GM04504 (cell line): ENCODE measurements around the gene TMEM129.

Experiments used
- DNase-seq: peaks from one replicate; pipeline ENCODE4 v3.0.0-alpha.2; 2012; ENCODE audit warnings: low read depth

TMEM129 gene

GRCh38 chr4:1757836-1758235 is 36.7 kb upstream of the TMEM129 start:
- no peak for DNase-seq

GRCh38 chr4:1756893-1757779 is 36.0 kb upstream of the TMEM129 start:
- DNase-seq, result no peak

- no peak for DNase-seq
Observed at GRCh38 chr4:1756079-1756478, 35.0 kb upstream of the TMEM129 start.

- no peak for DNase-seq
Observed at GRCh38 chr4:1755297-1755696, 34.2 kb upstream of the TMEM129 start.

- no peak for DNase-seq
Observed at GRCh38 chr4:1754336-1754735, 33.2 kb upstream of the TMEM129 start.

- no peak for DNase-seq
Observed at GRCh38 chr4:1753697-1754311, 32.7 kb upstream of the TMEM129 start.

GRCh38 chr4:1753294-1753696 is 32.2 kb upstream of the TMEM129 start:
- no peak for DNase-seq

- no peak for DNase-seq
Observed at GRCh38 chr4:1752284-1753041, 31.3 kb upstream of the TMEM129 start.

- no peak for DNase-seq
Observed at GRCh38 chr4:1751919-1752283, 30.8 kb upstream of the TMEM129 start.

- DNase-seq, result no peak
Observed at GRCh38 chr4:1751155-1751918, 30.2 kb upstream of the TMEM129 start.

GRCh38 chr4:1750381-1751154 is 29.4 kb upstream of the TMEM129 start:
- DNase-seq, result no peak

- no peak for DNase-seq
Observed at GRCh38 chr4:1749826-1750225, 28.7 kb upstream of the TMEM129 start.

GRCh38 chr4:1749370-1749769 is 28.2 kb upstream of the TMEM129 start:
- DNase-seq, result no peak

GRCh38 chr4:1748465-1748995 is 27.4 kb upstream of the TMEM129 start:
- DNase-seq, result no peak

GRCh38 chr4:1747603-1747967 is 26.5 kb upstream of the TMEM129 start:
- no peak for DNase-seq

- no peak for DNase-seq
Observed at GRCh38 chr4:1746919-1747602, 25.9 kb upstream of the TMEM129 start.

- DNase-seq, result no peak
Observed at GRCh38 chr4:1746265-1746691, 25.2 kb upstream of the TMEM129 start.

GRCh38 chr4:1745697-1746096 is 24.6 kb upstream of the TMEM129 start:
- DNase-seq, result no peak

- no peak for DNase-seq
Observed at GRCh38 chr4:1745165-1745564, 24.0 kb upstream of the TMEM129 start.

GRCh38 chr4:1744552-1744951 is 23.4 kb upstream of the TMEM129 start:
- DNase-seq, result no peak

- no peak for DNase-seq
Observed at GRCh38 chr4:1743975-1744374, 22.9 kb upstream of the TMEM129 start.
